ENCODE results near the gene C3orf20.

C3orf20 gene

DNA sequence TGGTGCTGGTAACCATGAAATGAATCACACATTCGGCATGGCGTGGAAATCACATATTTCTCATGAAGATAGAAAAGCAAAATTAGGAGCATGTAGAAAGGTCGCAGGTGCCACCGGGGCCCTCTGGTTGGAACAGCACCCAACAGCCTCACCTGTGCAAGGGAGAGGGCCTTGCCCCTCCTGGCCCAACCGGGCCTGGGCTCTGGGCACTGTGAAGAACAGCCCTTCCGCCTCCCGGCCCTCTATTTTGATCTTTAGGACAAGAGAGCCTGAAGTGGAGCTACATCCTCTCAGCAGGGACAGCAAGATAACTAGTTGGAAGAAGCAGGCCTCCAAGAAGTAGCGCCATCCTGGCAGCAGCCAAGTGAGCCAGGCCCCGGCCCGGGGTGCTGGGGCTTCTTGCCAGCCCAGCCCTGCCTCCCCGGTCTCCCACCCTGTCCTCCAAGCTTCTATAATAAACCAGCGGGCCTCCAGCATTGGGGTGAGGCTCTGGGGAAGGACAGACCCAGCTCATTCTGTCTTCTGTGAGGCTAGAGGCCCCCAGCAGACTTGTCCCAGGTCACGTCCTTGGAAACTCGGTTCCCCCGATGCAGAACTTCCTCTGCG, 97.7 kb downstream of the C3orf20 start:
- no peak for DNase-seq (ENCODE audit: low read depth, low spot score)
- TF ChIP-seq, protein P1, sequence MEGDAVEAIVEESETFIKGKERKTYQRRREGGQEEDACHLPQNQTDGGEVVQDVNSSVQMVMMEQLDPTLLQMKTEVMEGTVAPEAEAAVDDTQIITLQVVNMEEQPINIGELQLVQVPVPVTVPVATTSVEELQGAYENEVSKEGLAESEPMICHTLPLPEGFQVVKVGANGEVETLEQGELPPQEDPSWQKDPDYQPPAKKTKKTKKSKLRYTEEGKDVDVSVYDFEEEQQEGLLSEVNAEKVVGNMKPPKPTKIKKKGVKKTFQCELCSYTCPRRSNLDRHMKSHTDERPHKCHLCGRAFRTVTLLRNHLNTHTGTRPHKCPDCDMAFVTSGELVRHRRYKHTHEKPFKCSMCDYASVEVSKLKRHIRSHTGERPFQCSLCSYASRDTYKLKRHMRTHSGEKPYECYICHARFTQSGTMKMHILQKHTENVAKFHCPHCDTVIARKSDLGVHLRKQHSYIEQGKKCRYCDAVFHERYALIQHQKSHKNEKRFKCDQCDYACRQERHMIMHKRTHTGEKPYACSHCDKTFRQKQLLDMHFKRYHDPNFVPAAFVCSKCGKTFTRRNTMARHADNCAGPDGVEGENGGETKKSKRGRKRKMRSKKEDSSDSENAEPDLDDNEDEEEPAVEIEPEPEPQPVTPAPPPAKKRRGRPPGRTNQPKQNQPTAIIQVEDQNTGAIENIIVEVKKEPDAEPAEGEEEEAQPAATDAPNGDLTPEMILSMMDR (IDR thresholded peaks at IDR 0.05; ENCODE audit: low read depth, low read length): no peak

DNA sequence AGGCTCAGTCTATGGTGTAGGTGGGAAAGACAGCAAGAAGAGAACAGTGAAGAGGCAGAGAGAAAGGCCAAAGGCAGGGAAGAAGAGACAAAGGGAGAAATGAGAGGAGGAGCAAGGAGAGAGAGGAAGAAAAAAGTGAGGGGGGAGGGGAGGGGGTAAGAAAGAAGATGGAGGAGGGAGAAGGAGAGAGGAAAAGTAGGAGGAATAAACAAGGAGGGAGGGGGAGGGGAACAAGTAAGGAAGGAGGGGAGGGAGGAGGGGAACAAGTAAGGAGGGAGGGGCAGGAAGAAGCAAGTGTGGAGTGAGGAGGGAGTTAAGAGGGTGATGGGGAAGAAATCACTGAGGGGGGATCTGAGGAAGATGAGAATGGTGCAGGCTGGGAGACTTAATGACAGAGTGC, 98.3 kb downstream of the C3orf20 start:
- TF ChIP-seq, protein P1 (IDR thresholded peaks at IDR 0.05; ENCODE audit: low read depth, low read length): no peak
- no peak for DNase-seq (ENCODE audit: low read depth, low spot score)
- in situ Hi-C loops (cut with HindIII; ENCODE audit: low sequenced_read_pairs): no loop called here
- no peak overlapping the region for H3K4me3 ChIP-seq (ENCODE audit: low read depth, low read length)

More for the DNA sequence above, 97.7 kb downstream of the C3orf20 start:
- no peak overlapping the region for H3K4me3 ChIP-seq (ENCODE audit: low read depth, low read length)
- in situ Hi-C loops (cut with HindIII; ENCODE audit: low sequenced_read_pairs): no loop called here

DNA sequence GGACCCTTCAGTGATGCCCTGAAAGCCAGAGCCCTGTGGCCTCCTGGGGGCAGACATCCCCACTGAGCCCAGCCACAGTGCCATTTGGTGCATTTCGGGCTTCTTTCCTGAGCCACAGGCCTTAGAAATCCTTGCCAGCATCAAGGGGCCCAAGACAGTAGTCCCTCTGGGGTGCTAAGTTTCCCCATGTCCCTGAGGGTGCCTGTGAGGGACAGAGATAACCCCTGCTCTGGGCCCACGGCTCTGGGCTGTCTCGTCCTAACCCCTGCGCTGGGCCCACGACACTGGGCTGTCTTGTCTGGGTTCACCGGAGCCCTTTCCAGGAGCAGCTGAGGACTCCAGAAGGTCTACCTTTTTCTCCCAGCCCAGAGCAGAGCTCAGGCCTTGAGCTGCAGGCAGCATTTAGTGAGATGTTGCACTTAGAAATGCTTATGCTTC, 98.8 kb downstream of the C3orf20 start:
- TF ChIP-seq, protein P1 (IDR thresholded peaks at IDR 0.05; ENCODE audit: low read depth, low read length): no peak
- DNase-seq (ENCODE audit: low read depth, low spot score): no peak
- H3K4me3 ChIP-seq (ENCODE audit: low read depth, low read length): no peak overlapping the region
- in situ Hi-C loops (cut with HindIII; ENCODE audit: low sequenced_read_pairs): no loop called here

DNA sequence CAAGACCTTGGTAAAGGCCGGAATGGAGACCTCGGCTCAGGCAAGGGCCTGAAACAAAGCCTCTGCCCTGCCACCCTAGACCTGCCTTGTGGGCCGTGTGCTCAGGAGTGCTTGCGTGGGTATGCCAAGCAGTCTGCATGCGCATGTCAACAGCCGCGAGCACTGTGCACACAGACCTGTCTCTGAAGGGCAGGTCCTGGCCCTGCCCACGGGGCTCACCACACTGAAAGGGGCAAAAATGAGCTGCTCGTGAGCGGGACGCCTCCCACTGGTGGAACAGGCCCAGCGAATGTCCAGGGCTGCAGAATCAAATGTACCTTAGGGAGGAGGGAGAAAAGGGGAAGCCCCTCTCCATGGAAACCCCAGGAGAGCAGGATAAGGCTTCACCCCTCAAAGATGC, 99.5 kb downstream of the C3orf20 start:
- H3K4me3 ChIP-seq (ENCODE audit: low read depth, low read length): no peak overlapping the region
- in situ Hi-C loops (cut with HindIII; ENCODE audit: low sequenced_read_pairs): no loop called here
- DNase-seq (ENCODE audit: low read depth, low spot score): no peak
- TF ChIP-seq, protein P1 (IDR thresholded peaks at IDR 0.05; ENCODE audit: low read depth, low read length): no peak

DNA sequence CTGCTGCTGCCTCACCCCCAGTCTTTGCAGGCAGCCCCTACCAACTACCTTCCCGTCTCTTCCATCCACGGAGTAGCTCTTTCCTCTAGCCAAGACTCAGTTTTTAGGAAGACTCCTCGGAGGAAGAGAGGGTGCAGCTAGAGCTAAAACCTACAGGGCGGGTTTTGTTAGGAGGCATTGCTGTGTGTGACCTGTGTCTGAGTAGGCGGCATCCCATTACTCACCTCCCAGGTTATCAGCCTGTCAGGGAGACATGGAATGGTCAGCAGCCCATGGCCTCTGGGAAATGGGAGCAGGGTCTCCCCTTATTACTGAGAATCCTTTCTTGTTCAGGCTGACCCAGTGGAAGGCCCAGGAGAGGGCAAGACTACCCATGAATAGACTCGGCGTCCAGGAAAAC, 100.1 kb downstream of the C3orf20 start:
- TF ChIP-seq, protein P1 (IDR thresholded peaks at IDR 0.05; ENCODE audit: low read depth, low read length): no peak
- in situ Hi-C loops (cut with HindIII; ENCODE audit: low sequenced_read_pairs): no loop called here
- DNase-seq (ENCODE audit: low read depth, low spot score): no peak
- no peak overlapping the region for H3K4me3 ChIP-seq (ENCODE audit: low read depth, low read length)

DNA sequence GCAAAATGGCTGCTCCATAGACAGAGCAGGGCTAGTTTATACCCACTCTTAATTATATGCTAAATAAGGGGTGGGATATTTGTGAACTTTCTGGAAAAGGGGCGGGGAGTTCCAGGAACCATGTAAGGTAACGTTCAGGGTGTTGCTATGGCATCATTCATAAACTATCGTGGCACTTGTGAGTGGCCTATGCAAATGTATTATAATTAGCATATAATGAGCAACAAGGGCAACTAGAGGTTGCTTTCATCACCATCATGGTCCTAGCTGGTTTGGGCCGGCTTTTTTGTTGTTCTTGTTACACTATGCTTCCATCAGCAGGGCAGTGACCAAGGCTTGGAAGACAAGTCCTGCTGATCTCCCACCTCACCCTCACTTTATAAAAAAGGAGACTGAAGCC, 100.6 kb downstream of the C3orf20 start:
- in situ Hi-C loops (cut with HindIII; ENCODE audit: low sequenced_read_pairs): no loop called here
- no peak for DNase-seq (ENCODE audit: low read depth, low spot score)
- TF ChIP-seq, protein P1 (IDR thresholded peaks at IDR 0.05; ENCODE audit: low read depth, low read length): no peak
- no peak overlapping the region for H3K4me3 ChIP-seq (ENCODE audit: low read depth, low read length)

All from astrocyte of the spinal cord (primary cell).